ENCODE measurements around the gene TNKS1BP1. TPM values are rescaled to one million over a fixed set of nuclear protein-coding genes. Genes with fewer than 3 reads are reported as not detected.

Gene TNKS1BP1
- total RNA-seq, 2 donors from 2014 or later: 16.9 to 23.8 TPM

GRCh38 chr11:57278721-57279095, 46.0 kb downstream of the TNKS1BP1 start:
- Mint-ChIP-seq H3K9me3 (peaks cover 2 to 9% of the 10 kb centered on the region in 2 donors), H3K4me3 (no peak overlapping the region), H3K36me3 (ENCODE audit: insufficient read depth in 2 of 2) (peaks cover 0 to 4% of the 10 kb centered on the region in 2 donors), H3K4me1 (ENCODE audit: low read depth) (peaks cover 5% of the 10 kb centered on the region), H3K27me3 (ENCODE audit: low read depth) (peaks cover 46% of the 10 kb centered on the region), H3K27ac (no peak overlapping the region)
- DNase-seq: no peak
- no peak for ATAC-seq (replicated peaks in 1 of 2)

DNA sequence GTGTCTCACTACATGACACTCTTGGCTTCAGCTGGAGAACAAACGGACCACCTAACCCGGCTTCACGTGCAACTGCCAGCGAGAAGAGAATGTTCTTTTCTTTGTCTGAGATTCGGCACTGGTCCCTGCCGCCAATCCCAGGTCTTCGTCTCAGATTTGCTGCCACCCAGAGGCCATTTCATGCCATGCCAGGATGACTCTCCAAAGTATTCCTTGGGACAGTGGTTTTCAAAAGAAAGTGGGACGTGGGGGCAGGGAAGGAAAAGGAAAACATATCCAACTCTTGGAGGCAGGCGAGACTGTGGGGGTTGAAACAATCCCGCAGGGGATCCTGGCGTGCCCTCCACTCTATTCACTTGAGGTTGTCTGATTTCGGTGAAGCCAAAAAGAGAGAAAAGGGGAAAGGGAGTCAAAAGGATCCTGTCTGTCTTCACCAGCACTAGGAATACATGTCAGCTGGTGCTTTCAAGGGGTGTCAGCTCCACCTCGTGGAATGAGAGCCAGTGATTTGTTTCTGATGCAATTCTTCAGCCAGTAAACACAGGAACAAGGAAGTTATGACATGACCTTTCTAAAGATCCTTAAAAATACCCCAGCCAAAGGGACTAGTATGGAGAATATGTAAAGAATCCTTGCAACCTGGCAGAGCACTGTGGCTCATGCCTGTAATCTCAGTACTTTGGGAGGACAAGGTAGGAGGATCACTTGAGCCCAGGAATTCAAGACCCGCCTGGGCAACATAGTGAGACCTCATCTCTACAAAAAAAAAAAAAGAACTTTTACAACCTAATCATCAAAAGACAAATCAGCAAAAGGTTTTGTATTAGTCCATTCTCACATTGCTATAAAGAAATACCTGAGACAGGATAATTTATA, 46.7 kb downstream of the TNKS1BP1 start:
- Mint-ChIP-seq H3K9me3 (peaks cover 6 to 12% of the 10 kb centered on the region in 2 donors), H3K27ac (no peak overlapping the region), H3K4me3 (no peak overlapping the region), H3K36me3 (ENCODE audit: insufficient read depth in 2 of 2) (peaks cover 0 to 4% of the 10 kb centered on the region in 2 donors), H3K27me3 (ENCODE audit: low read depth) (peaks cover 46% of the 10 kb centered on the region), H3K4me1 (ENCODE audit: low read depth) (peaks cover 5% of the 10 kb centered on the region)
- ATAC-seq (replicated peaks in 1 of 2) (no peak), DNase-seq (peak; percentile 42)

GRCh38 chr11:57276971-57277675, 47.6 kb downstream of the TNKS1BP1 start:
- H3K36me3 Mint-ChIP-seq (ENCODE audit: insufficient read depth in 2 of 2): peaks cover 0 to 4% of the 10 kb centered on the region in 2 donors
- no peak overlapping the region for H3K4me3 Mint-ChIP-seq
- no peak overlapping the region for H3K27ac Mint-ChIP-seq
- ATAC-seq (replicated peaks in 1 of 2) (no peak), DNase-seq (no peak)
- H3K4me1 Mint-ChIP-seq (ENCODE audit: low read depth): peaks cover 5% of the 10 kb centered on the region
- H3K9me3 Mint-ChIP-seq: peaks cover 8 to 14% of the 10 kb centered on the region in 2 donors
- peaks cover 46% of the 10 kb centered on the region for H3K27me3 Mint-ChIP-seq (ENCODE audit: low read depth)

DNA sequence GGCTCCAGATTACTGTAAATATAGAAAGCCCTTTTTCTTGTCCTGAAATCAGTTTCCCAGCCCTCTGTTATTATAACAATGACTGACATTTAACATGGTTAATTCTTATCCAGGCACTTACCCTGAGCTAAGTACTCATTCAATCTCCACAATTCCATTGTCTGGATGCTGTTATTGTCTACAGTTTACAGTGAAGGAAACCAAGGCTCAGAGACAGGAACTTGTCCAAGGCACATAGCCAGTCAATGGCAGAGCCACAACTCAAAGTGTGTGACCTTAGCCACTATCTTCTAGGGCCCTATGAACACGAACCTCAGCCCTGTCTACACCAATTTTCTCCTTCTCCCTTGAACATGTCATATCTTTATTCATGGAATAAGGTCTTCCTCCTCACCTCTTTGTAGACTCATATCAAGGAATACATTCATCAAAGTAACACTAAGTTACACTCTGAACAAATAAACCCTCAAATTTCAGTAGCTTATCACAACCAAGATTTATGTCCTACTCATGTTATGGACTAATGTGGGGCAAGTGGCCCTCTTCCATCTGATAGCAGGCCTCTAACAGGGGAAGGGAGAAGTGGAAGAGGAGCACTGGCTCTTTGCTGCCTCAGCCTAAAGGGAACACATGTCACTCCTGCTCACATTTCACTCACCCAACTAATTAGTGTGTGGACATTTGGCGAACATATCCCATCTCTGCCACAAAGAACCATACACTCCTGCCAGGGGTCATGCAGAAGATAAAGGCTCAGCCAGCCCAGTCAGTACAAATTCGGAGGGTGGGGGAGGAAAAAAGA, 48.4 kb downstream of the TNKS1BP1 start:
- peaks cover 0 to 4% of the 10 kb centered on the region in 2 donors for H3K36me3 Mint-ChIP-seq (ENCODE audit: insufficient read depth in 2 of 2)
- DNase-seq (no peak), ATAC-seq (replicated peaks in 1 of 2) (no peak)
- peaks cover 8 to 17% of the 10 kb centered on the region in 2 donors for H3K9me3 Mint-ChIP-seq
- H3K4me1 Mint-ChIP-seq (ENCODE audit: low read depth): peaks cover 5% of the 10 kb centered on the region
- H3K4me3 Mint-ChIP-seq: no peak overlapping the region
- no peak overlapping the region for H3K27ac Mint-ChIP-seq
- H3K27me3 Mint-ChIP-seq (ENCODE audit: low read depth): peaks cover 51% of the 10 kb centered on the region

- Mint-ChIP-seq H3K4me1 (ENCODE audit: low read depth) (peaks cover 5% of the 10 kb centered on the region), H3K36me3 (ENCODE audit: insufficient read depth in 2 of 2) (peaks cover 0 to 4% of the 10 kb centered on the region in 2 donors), H3K27ac (no peak overlapping the region), H3K27me3 (ENCODE audit: low read depth) (peaks cover 58% of the 10 kb centered on the region), H3K9me3 (peaks cover 8 to 16% of the 10 kb centered on the region in 2 donors), H3K4me3 (no peak overlapping the region)
- no peak for ATAC-seq (replicated peaks in 1 of 2)
- no peak for DNase-seq
Measured at GRCh38 chr11:57275582-57275981, 49.2 kb downstream of the TNKS1BP1 start.

DNA sequence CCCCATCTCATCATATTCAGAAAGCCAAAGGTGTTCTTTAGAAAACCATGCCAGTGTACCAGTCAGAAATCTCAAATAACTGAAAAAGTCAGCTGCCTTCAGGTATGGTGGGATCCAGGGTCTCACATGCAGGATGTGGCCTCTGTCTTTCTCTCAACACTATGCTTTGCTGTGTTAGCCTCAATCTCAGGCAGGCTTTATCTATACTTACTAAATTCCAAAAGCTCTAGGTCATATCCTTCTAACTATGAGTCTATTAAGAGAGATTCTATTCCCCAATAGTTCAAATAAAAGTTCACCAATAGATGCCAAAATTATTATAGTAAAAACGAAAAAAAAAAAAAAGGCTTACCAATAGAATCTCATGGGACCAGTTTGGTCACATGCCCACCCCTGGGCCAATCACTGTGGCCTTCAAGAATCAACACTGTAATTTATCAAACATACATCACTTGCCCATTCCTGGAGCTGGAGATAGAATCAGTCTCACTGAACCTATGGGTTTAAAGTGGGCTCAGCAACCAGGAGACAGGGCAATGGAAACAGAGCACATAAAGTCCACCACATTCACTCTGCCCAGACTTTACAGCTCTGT, 49.8 kb downstream of the TNKS1BP1 start:
- peaks cover 0 to 4% of the 10 kb centered on the region in 2 donors for H3K36me3 Mint-ChIP-seq (ENCODE audit: insufficient read depth in 2 of 2)
- no peak overlapping the region for H3K4me3 Mint-ChIP-seq
- H3K27me3 Mint-ChIP-seq (ENCODE audit: low read depth): peaks cover 58% of the 10 kb centered on the region
- ATAC-seq (replicated peaks in 1 of 2) (no peak), DNase-seq (no peak)
- peaks cover 8 to 16% of the 10 kb centered on the region in 2 donors for H3K9me3 Mint-ChIP-seq
- H3K4me1 Mint-ChIP-seq (ENCODE audit: low read depth): peaks cover 5% of the 10 kb centered on the region
- H3K27ac Mint-ChIP-seq: no peak overlapping the region

- H3K4me1 Mint-ChIP-seq (ENCODE audit: low read depth): peaks cover 5% of the 10 kb centered on the region
- ATAC-seq (replicated peaks in 1 of 2) (no peak), DNase-seq (no peak)
- H3K4me3 Mint-ChIP-seq: no peak overlapping the region
- peaks cover 8 to 16% of the 10 kb centered on the region in 2 donors for H3K9me3 Mint-ChIP-seq
- peaks cover 51% of the 10 kb centered on the region for H3K27me3 Mint-ChIP-seq (ENCODE audit: low read depth)
- no peak overlapping the region for H3K27ac Mint-ChIP-seq
- H3K36me3 Mint-ChIP-seq (ENCODE audit: insufficient read depth in 2 of 2): peaks cover 0 to 4% of the 10 kb centered on the region in 2 donors
Measured at GRCh38 chr11:57273448-57274058, 51.2 kb downstream of the TNKS1BP1 start.

- Mint-ChIP-seq H3K4me1 (ENCODE audit: low read depth) (no peaks in the 10 kb centered on the region), H3K4me3 (no peak overlapping the region), H3K27me3 (ENCODE audit: low read depth) (peaks cover 23% of the 10 kb centered on the region), H3K27ac (no peak overlapping the region), H3K36me3 (ENCODE audit: insufficient read depth in 2 of 2) (peaks cover 5 to 6% of the 10 kb centered on the region in 2 donors), H3K9me3 (peaks cover 12 to 18% of the 10 kb centered on the region in 2 donors)
- no peak for DNase-seq
- no peak for ATAC-seq (replicated peaks in 1 of 2)
Measured at GRCh38 chr11:57269571-57270021, 55.2 kb downstream of the TNKS1BP1 start.

GRCh38 chr11:57266157-57266556, 58.6 kb downstream of the TNKS1BP1 start:
- no peaks in the 10 kb centered on the region for H3K4me1 Mint-ChIP-seq (ENCODE audit: low read depth)
- no peak overlapping the region for H3K27ac Mint-ChIP-seq
- ATAC-seq (replicated peaks in 1 of 2) (no peak), DNase-seq (no peak)
- peaks cover 3 to 5% of the 10 kb centered on the region in 2 donors for H3K9me3 Mint-ChIP-seq
- no peak overlapping the region for H3K4me3 Mint-ChIP-seq
- peaks cover 28% of the 10 kb centered on the region for H3K27me3 Mint-ChIP-seq (ENCODE audit: low read depth)
- H3K36me3 Mint-ChIP-seq (ENCODE audit: insufficient read depth in 2 of 2): peaks cover 2 to 5% of the 10 kb centered on the region in 2 donors

- Mint-ChIP-seq H3K9me3 (peaks cover 2 to 4% of the 10 kb centered on the region in 2 donors), H3K27me3 (ENCODE audit: low read depth) (peaks cover 26% of the 10 kb centered on the region), H3K27ac (no peak overlapping the region), H3K4me3 (no peak overlapping the region), H3K36me3 (ENCODE audit: insufficient read depth in 2 of 2) (peaks cover 2 to 4% of the 10 kb centered on the region in 2 donors), H3K4me1 (ENCODE audit: low read depth) (no peaks in the 10 kb centered on the region)
- no peak for ATAC-seq (replicated peaks in 1 of 2)
- DNase-seq: no peak
Measured at GRCh38 chr11:57263351-57263750, 61.4 kb downstream of the TNKS1BP1 start.

- Mint-ChIP-seq H3K9me3 (peaks cover 0 to 6% of the 10 kb centered on the region in 2 donors), H3K27me3 (ENCODE audit: low read depth) (peaks cover 22% of the 10 kb centered on the region), H3K4me1 (ENCODE audit: low read depth) (no peaks in the 10 kb centered on the region), H3K36me3 (ENCODE audit: insufficient read depth in 2 of 2) (peaks cover 0 to under 1% of the 10 kb centered on the region in 2 donors), H3K27ac (no peak overlapping the region), H3K4me3 (no peak overlapping the region)
- ATAC-seq (replicated peaks in 1 of 2) (no peak), DNase-seq (no peak)
Measured at GRCh38 chr11:57262157-57262556, 62.6 kb downstream of the TNKS1BP1 start.

Measured in activated T-cell treated with anti-CD3 and anti-CD28 coated beads, Interleukin-2, amount 50 U/mL, for 72 hours (primary cell).